GM19043 (cell line): ENCODE results near the gene GZMH.
"Not testable (repeated sequence)": the region's sequence is repeated elsewhere in the genome, so short reads cannot be mapped to it uniquely, and the experiment has no call there.

Experiments
- ATAC-seq: cut with Tn5 transposase; IDR thresholded peaks from one replicate; pipeline ENCODE4 v1.9.1; 2021; ENCODE audit warnings: low read depth; ENCODE audit not compliant: unreplicated experiment

GZMH gene, protein sequence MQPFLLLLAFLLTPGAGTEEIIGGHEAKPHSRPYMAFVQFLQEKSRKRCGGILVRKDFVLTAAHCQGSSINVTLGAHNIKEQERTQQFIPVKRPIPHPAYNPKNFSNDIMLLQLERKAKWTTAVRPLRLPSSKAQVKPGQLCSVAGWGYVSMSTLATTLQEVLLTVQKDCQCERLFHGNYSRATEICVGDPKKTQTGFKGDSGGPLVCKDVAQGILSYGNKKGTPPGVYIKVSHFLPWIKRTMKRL

DNA sequence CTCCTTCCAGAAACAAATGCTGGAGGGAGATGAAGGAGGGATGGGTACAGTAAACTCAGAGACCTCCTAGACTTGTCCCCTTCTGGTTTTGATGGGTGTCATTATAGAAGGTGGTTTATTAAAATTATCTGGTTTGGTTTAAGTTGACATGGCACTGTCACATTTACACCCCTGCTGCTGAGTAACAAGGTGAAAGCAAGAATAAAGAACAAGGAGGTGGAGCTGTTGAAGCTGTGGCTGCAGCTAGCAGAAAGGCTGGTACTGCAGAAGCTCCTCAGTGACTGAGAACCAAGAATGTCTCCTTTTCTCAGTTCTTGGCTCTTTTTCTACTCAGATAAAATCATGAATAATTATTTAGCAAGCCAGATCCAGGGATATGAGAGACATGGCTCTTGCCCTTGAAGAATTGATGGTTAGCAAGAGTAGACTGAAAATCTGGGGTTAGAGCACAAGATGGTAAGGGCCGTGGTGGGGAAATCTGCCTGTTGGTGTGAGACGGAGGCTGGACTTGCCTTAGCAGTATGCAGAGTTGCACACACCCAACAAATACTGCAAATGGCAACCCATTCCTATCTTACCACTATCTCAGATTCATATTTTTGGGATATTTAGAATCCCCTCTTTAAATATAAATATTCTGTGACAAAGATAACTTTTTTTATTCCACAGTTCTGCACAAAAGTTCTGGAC, at the start of gene GZMH:
Gene GZMH (minus strand): TSS at position 31 of the 690 bp plus-strand sequence. CDS start 72 bp downstream, outside the sequence.
- ATAC-seq, result no peak

DNA sequence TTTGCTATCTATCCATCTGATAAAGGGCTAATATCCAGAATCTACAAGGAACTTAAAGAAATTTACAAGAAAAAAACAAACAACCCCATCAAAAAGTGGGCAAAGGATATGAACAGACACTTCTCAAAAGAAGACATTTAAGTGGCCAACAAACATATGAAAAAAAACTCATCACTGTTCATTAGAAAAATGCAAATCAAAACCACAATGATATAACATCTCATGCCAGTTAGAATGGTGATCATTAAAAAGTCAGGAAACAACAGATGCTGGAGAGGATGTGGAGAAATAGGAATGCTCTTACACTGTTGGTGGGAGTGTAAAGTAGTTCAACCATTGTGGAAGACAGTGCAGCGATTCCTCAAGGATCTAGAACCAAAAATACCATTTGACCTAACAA, 38.9 kb upstream of the GZMH start:
- ATAC-seq, result not testable (repeated sequence)

DNA sequence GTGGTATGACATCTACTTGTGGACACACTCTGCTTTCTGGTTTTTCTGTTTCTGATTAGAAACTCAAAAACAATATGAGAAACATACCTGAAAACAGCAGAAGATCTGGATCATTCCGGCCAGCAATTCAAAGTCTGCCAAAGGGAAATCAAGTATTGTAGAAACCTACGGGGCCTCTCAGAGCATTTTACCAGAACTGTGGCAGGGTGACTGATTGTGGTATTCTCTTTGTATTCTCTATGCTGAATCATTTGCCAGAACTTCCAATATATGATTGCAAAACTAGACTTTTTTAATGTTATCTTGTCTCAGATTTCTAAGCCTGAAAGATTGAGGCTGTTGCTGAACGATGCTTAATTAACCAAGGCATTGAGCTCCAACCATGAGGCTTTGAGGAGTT, 30.4 kb upstream of the GZMH start:
- ATAC-seq, result no peak

DNA sequence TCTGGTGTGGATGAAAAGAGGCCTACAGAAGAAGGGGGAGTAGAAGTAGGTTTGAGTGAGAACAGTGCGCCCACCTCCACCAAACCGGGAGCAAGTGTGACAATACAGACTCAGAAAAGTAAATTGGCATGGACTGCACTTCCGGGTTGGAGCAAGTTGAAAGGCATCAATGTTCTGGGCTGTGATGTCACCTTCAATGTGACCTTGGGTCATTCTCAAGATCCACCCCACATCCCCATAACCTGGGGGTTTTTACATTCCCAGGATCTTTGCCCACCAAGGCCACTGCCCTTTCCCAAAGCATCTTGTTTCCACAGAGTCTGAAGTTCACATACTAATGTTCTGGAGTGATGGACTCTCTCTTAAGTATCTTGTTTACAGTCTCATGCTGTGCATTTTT, 29.8 kb upstream of the GZMH start:
- no peak for ATAC-seq

DNA sequence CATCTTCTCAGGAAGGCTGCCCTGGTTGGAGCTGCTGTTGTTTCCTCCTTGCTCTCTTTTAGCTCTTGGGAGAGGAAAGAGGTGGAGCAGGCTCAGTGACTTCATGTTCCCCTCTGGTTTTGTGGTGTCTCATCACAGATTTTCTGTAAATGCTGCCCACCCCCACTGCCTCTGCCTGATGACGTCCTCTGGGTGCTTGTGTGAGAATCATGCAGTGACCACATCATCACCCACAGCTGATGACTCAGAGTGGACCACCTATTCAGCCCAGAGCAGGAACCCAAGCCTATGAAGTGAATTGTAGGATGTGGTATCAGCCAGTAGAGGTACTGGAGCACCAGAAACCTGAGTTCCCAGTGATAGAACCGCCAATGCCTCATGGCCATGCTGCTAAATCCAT, 24.7 kb upstream of the GZMH start, which contains the start of gene GZMB:
Gene GZMB (minus strand): TSS at position 33 of the 400 bp plus-strand sequence. CDS start 30 bp downstream, at position 3.
- ATAC-seq, result no peak

DNA sequence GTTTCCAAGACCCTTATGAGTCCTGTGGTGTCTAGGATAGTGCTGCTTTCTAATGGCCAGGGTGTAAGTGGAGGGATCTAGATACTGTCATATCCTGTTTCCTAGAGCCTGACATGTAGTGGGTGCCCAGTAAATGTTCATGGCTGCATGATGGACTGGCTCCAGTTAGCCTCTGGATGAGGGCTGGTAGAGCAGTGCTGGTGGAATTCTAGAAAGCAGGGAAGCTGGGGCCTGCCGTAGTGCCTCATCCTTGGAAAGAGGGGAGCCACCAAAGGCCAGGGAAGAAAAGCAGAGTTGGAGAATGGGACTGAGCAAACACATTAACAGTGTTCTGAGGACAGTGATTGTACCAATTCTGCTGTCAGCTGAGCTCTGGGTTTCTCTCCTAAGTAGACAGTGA, 23.9 kb upstream of the GZMH start:
- ATAC-seq, result no peak

DNA sequence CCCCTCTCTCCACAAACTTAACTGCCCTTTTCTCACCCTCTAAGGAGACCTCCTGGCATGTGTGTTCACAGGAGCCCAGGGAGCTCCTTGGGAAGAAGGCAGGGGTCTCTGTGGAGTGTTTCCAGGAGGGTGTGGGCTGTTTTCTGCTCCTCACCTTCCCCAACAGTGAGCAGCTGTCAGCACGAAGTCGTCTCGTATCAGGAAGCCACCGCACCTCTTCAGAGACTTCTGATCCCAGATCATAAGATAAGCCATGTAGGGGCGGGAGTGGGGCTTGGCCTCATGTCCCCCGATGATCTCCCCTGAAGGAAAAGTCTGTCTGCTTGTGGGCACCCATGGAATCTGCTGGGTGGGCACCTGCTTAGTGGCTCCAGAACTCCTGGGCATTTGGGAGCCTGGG, 23.3 kb upstream of the GZMH start:
- no peak for ATAC-seq

DNA sequence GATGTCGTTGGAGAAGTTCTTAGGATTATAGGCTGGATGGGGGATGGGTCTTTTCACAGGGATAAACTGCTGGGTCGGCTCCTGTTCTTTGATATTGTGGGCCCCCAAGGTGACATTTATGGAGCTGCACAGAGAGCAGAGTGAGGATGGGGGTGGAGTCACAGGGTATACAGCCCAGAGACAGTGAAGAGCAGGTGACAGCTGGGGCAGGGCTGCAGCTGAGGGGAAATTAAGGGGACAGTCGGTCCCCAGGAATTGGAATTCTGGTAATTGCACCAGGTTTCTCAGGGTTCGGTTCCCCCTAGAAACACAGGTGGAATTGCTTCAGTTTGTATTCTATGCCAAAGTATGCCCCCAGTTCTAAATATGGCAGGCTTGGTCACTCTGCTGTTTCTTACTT, 22.9 kb upstream of the GZMH start:
- ATAC-seq, result no peak

DNA sequence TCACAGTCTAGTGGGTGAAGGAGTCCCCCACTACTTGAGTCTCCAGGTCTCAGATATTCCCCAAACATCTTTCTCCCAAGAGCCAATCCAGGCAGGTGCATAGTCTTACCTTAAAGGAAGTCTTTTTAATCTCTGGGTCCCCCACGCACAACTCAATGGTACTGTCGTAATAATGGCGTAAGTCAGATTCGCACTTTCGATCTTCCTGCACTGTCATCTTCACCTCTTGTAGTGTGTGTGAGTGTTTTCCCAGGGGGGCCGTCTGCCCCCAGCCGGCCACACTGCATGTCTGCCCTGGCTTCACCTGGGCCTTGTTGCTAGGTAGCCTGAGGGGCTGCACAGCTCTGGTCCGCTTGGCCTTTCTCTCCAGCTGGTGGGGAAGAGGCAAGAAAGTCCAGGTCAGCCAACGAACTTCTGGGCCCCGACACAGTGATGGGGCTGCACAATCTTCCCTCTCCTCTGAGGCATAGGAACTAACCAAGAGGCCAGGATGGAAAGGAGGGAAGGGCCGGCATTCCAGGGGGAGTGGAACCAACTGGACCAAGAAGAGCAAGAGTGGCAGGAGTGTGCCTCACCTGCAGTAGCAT, 22.4 kb upstream of the GZMH start:
- ATAC-seq, result no peak

DNA sequence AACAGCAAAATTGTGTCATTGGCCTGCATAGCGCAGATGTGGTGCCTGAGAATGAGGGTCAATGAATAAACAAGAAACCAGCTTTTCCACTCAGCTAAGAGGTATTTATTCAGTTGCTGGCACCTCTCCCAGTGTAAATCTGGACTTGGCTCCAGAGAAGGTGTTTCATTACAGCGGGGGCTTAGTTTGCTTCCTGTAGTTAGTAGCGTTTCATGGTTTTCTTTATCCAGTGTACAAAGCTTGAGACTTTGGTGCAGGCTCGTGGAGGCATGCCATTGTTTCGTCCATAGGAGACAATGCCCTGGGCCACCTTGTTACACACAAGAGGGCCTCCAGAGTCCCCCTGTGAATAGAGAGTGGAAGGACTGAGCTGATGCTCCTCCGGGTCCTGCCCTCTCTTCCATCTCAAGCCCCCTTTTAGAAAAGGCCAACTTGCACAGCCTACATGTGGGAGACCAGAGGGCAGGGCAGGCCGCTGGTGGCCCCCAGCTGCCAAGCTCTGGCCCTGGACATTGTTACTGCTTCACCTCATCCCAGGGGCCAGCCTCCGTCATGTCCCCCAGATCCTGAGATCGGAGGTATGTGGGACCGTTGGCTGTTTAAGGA, 21.5 kb upstream of the GZMH start:
- no peak for ATAC-seq

DNA sequence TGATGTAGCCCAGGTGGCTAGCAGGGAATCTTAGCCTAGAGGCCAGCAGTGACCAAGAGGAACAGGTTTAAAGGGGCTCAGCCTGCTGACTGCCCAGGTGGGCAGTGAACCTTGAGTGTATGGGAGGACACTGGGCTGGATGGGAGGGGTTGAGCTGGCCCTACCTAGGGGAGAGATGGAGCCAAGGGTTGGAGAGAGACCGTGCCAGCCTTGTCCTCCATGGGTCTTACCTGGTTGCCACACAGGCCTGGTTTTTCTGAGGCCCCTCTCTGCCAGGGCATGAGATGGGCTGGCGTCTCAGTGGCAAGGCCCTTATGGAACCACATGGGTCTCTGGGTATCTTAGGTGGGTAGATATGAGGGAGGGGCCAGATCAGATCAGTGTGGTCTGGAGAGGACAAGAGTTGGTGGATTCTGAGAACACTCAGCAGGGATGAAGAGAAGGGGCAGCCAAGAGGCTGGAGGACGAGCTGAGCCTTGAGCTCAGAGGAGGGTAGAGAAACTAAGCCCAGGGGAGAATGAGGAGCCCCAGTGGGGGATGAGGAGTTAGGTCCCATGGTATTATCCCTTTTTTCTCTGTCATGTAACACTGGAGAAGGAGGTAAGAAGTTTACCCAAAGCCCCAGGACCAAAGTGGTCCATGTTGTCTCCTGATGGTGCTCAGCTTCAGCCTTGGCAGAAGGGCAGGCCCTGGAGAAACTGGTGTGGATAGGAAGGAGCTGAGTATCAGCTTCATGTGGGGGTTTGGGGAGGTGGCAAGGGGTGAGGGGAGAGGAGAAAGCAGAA, 20.8 kb upstream of the GZMH start:
- no peak for ATAC-seq

DNA sequence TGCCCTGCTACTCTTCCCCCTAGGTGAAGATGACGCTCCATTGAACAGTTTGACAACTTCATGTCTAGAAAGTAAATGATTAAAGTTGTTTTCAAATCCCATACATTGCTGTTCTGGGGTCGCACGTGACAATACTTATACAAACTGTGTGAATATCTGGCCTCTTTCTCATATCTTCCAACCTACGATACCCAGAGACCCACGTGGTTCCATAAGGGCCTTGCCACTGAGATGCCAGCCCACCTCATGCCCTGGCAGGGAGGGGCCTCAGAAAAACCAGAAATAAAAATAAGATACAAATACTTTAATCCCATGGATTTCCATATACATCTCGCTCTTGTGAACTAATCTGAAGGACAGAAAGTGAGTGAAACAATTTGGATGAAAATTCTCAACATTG, 20.0 kb upstream of the GZMH start:
- no peak for ATAC-seq

DNA sequence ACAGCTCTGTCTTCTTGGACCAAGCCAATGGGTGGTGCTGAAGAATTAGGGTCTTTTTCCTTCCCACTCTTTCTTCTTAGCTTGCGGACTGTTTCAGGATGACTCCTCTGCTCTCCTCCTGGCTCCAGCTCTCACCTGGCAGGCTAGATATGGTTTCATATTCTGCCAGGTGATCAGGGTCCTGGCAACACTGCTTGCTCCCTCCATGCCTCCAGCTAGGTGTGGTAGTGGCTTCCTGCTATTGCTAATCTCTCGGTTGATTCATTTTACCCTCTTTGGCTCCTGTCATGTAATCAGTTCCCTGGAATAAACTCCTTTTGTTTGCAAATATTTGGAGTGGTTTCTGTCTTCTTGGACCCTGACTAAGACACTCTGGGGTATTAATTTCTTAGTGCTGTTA, 4.3 kb upstream of the GZMH start:
- no peak for ATAC-seq

DNA sequence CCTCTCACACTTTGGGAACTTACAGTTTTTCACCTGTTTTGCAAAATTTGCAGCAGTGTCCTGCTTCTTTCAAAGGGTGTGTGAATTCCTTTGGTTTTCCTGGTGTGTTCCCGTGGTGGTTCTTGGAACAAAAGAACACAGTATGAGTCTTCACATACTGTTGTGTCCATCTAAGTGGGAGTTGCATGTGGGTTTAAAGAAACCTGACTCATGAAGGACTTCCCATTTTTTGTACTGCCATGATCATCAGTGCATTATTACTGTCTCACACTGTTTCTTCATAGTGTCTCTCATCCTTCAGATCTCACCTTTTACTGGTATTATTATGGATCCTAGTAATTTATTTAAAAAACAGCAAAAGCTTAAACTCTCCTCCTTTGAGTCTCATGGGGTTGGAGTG, 3.8 kb upstream of the GZMH start:
- no peak for ATAC-seq

DNA sequence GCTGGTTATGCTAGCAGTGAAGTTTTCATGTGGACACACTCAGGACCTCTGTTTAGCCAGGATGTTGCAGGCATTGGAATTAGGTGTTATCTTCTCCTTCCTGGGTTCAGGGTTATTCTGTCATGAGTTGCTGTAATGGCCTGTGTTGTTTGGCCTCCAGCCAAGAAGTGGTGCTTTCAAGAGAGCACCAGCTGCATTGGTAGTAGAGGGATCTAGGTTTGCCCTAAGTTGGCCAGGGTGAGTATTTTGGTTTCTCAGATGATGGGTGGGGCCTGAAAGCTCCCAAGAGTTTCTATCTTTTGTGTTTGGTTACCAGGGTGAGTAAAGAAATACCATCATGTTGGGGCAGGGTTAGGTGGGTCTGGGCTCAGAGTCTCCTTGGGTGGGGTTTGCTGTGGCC, 2.7 kb upstream of the GZMH start:
- ATAC-seq, result no peak

DNA sequence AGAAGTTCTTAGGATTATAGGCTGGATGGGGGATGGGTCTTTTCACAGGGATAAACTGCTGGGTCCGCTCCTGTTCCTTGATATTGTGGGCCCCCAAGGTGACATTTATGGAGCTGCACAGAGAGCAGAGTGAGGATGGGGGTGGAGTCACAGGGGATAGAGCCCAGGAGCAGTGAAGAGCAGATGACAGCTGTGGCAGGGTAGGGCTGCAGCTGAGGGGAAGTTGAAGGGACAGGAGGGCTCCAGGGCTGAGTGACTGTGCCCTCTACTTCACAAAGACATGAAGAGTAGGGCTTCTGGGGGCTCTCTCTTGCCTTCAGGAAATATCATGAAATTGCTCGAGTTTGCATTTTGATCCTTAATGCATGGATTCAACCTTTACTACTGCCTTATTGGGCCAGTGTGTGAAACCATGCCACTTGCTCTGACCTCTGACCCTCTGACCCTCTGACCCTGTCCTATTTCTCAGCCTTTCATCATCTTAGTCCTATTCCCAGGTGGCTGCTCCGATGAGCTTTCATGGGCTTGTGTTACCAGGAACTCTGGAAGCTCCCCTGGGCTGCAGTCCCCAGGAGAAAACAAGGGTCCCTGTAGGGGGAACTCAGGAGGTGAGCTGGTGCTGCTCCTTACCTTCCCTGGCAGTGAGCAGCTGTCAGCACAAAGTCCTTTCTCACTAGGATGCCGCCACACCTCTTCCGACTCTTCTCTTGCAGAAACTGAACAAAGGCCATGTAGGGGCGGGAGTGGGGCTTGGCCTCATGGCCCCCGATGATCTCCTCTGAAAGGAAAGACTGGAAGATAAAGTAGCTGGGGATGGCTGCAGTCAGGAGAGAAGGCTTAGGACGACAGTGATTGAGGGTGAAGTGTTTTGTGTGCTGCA, 1.6 kb downstream of the GZMH start:
- no peak for ATAC-seq

DNA sequence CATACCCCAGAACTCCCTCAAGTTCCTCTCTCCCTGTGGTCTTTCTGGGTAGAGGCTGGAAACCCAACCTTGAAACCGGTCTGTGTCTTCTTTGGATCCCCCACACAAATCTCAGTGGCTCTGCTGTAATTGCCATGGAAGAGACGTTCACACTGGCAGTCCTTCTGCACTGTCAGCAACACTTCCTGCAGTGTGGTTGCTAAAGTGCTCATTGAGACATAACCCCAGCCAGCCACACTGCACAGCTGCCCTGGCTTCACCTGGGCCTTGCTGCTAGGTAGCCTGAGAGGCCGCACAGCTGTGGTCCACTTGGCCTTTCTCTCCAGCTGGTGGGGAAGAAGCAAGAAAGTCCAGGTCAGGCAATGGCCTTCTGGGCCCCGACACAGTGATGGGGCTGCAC, 2.4 kb downstream of the GZMH start:
- ATAC-seq, result no peak

DNA sequence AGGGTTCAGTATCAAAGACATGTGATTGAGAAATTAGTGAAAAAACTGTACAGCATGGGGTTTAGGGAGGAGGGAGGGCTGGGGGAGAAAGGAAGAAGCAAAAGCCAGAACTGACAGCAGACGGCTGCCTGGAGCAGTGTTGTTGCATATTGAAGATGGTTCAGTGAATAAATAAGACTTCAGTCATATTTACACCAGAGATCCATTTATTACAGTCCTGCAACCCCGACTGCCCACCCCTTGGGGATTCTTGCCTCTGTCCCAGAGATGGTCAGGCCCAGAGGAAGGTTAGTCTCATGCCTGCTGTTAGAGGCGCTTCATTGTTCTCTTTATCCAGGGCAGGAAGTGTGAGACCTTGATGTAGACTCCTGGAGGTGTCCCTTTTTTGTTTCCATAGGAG, 3.2 kb downstream of the GZMH start:
- ATAC-seq, result no peak

DNA sequence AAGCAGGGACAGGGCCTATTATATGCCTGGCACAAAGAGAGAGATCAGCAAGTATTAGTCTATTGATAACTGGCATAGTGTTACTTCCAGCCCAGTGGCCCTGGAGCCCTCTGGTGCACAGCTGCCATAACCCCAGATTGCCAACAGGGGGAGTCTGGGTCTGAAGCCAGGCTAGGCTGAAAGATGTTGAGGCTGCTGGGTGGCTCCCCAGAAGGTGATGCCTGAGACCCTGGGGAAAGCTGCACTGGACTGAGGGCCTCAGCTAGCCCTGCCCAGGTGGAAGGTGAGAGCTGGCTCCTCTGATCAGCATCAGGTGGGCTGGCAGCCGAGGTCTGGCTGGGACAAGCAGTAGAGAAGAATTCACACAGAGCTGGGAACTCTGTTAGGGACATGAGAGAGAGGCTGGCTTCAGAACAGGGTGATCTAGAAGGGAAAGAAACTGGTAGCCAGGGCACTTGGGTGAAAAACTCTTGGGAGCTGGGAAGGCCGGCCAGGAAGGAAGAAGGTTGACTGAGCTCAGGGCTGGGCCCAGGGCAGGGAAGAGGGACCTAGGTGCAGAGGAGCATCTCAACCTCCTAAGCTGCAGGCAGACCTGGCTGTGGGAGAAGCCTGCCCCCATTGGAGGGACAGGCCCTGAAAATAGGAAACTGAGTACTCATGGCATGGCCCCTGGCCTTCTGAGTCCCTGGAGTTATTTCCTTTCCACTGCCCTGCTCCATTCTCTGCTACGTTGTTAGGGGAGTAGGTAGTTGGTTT, 3.9 kb downstream of the GZMH start:
- peak; percentile 87 for ATAC-seq
